Jurkat, Clone E6-1 (cell line): ENCODE data around the gene PPP1R10.

Source experiments
- DNase-seq: peaks from one replicate; pipeline ENCODE4 v3.0.0-alpha.2; 2011; ENCODE audit warnings: low read depth, low spot score
- H3K4me3 ChIP-seq: 2 replicates; pipeline ENCODE4 v1.5.1; 2011; ENCODE audit warnings: mild to moderate bottlenecking, low read length, control low read depth, moderate library complexity

Gene PPP1R10

DNA sequence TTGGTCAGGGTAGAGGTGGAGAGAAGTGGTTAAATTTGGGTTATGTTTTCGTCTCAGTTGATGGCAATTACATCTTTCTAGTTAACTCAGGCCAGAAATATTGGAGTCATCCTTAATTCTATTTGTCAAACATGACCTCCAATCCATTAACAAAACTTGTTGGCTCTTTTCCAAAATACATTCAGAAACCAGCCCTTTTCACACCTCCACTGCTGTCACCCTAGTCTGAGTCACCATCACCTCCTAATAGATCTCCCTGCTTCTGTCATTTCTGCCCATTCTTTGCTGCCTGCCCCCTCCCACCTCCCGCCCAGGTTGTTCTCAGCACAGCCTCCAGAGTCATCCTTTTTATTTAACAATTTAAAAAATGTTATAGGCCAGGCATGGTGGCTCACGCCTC, 48.8 kb downstream of the PPP1R10 start:
- no peak for DNase-seq
- H3K4me3 ChIP-seq: no peak overlapping the region

- no peak for DNase-seq
- H3K4me3 ChIP-seq: no peak overlapping the region
Measured at GRCh38 chr6:30565772-30566171, 51.3 kb downstream of the PPP1R10 start.

DNA sequence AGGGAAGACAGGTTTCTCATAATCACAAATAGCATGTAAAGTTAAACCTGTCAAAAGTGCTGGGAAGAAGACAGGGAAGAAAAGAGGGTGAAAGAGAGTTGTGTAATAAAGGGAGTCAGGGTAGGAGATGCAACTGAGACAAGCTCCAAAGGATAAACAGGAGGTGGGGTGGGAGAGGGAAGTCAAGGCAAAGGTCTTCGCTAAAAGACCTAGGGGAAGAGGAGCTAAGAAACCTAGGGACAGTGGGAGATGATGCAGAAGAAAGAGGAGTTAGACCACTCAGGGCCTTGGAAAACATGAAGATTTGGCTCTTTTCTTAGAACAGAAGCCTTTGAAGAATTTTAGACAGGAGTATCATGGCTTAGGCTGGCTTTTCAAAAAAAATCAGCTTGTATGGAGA, 52.9 kb downstream of the PPP1R10 start:
- no peak for DNase-seq
- no peak overlapping the region for H3K4me3 ChIP-seq

DNA sequence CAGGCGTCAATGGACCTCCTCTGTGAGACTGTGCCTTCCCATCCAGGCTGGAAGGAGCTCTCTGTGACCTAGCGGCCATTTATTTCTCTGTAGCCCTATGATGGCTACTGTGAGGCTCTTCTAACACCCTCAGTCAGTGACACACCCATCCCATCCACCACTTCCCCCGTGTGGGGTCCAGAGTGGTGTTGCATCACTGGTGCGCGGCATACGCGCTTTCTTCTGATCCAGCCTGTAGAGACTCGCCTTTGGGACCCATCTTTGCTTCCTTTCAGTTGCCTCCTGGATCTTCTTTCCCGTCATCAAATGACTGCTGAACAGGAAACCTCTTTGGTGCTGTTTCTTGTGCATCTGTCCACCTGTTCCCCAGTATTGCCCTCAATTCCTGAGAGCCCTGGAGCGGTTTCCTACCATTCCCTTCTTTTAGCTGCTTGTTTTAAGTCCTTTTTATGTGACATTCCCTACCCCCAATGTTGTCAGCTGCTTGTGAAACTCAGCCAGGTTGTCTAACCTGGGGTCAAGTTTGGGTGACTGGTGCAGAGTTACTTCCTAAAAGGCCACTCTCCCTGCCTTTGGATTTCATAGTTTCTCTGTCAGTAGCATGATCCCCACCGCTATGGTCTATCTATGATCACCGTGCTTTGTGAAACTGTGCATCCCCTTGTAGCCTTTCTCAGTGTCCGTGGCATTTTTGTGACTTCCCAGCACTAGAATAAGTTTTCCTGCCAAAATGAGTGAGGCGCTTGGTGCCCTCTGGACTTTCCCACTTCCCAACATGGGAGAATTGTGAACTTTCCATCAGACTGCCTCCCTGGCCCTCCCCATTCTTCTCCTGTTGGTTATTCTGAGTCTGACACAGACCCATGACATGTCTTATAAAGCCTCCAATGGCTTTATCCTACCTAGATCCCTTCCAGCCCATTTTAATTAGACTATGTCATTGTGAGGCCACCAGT, 54.3 kb downstream of the PPP1R10 start:
- DNase-seq: no peak
- no peak overlapping the region for H3K4me3 ChIP-seq

- no peak overlapping the region for H3K4me3 ChIP-seq
- DNase-seq: no peak
Measured at GRCh38 chr6:30560930-30561329, 56.1 kb downstream of the PPP1R10 start.

DNA sequence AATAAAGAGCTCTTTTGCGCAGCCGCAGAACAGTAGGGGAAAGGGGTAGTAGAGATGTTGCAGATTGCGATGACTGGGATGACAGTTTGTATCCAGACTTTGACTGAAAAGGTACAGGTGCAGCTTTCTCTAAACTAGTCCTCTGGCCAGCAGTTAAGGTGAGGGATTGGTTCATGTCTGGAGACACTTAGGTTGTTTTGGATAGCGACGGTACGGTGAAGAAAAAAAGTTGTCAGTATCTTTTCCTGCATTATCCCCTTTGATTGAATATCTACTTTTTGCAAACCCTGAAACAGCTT, 59.4 kb downstream of the PPP1R10 start:
- DNase-seq: peak; percentile 50
- peak overlapping the region; percentile 92 for H3K4me3 ChIP-seq

DNA sequence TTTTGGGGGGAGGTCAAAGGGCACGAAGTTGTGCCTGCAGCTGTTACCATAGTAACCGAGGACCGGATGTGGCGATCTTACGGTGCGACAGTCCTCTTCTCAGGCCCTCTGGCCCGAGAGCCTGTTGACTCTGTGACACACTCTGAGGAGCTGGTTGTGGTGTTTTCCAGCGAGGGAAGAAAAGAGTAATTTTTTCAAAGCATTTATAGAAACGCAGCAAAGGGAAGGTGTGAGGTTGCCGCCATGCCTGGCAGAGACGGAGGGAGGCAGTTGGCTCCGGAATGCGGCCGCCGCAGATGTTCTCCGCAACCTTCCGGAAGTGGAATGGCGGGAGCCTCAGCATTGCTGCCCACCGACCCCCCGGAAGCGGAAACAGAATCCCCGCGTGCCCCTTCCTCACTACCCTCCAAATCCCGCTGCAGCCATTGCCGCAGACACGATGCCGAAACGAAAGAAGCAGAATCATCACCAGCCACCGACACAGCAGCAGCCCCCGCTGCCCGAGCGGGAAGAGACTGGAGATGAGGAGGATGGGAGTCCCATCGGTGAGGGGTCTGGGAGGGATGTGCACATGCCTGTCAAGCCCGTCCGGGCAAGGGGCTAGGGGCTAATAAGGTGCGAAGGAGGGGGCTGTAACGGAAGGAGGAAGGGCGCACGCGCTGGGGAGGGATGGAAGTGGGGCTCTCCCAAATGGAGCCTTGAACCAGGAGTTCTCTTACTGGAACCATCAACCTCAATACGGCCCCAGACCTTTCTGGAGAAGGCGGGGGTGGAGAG, 59.9 kb downstream of the PPP1R10 start, which contains the start of gene PRR3:
Gene PRR3 (plus strand): TSS at position 390 of the 777 bp plus-strand sequence. CDS start 50 bp downstream, at position 440.
- peak within 1 kb of the TSS; percentile 92 for H3K4me3 ChIP-seq
- DNase-seq: peak; percentile 90

DNA sequence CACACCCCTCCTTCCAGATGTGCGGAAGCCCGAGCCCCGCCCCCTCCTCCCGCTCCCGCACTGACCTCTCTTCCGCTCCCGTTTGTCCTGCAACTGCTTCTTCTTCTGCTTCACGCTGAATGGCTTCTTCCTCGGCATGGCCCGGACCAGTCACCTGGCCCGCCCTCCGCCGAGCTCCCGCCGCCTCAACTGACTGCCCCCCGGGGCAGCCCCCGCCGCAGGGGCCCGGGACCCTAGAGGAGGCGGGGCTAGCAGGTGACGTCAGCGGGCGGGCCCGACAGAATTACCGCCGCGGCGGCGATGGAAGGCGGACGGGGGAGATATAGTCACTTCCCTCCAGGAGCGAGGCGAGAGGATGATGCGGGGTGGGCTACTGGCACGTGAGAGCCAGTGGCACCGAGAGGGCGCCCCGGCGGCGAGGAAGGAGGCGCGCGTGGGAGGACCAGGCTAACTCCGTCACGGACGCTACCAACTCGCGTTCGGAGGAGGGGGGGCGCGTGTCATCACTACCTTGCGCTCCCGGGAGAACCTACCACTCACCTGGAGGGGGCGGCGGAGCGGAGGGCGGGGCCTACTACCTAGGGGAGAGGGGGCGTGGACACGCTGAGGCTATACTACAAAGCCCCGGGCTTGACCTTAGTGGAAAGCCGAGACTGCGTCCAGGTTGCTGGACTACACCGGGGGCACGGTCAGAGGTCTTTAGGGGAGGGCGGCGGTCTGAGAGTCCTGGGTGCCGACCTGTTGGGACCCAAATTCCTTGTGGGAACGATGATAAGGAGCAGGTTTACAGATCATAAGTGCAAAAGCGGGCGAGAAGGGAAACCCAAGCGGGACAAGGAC, 60.8 kb downstream of the PPP1R10 start, which contains the start of gene GNL1:
Gene GNL1 (minus strand): TSS at position 424 of the 840 bp plus-strand sequence. CDS start 286 bp downstream, at position 138.
- peak; percentile 92 for DNase-seq
- peak within 1 kb of the TSS; percentile 92 for H3K4me3 ChIP-seq

DNA sequence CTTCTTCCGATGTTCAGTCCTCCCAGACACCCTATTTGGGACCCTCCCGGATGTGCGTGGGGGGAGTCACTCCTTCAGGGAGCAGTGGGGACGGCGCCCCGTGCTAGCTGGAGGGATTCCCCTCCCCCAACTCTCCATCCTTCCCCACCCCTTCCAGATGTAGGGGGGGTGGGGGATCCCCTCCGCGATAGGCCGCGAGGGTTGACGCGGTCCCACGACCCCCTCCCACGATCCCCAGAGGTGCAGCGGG, 61.3 kb downstream of the PPP1R10 start:
- peak overlapping the region; percentile 92 for H3K4me3 ChIP-seq
- no peak for DNase-seq

DNA sequence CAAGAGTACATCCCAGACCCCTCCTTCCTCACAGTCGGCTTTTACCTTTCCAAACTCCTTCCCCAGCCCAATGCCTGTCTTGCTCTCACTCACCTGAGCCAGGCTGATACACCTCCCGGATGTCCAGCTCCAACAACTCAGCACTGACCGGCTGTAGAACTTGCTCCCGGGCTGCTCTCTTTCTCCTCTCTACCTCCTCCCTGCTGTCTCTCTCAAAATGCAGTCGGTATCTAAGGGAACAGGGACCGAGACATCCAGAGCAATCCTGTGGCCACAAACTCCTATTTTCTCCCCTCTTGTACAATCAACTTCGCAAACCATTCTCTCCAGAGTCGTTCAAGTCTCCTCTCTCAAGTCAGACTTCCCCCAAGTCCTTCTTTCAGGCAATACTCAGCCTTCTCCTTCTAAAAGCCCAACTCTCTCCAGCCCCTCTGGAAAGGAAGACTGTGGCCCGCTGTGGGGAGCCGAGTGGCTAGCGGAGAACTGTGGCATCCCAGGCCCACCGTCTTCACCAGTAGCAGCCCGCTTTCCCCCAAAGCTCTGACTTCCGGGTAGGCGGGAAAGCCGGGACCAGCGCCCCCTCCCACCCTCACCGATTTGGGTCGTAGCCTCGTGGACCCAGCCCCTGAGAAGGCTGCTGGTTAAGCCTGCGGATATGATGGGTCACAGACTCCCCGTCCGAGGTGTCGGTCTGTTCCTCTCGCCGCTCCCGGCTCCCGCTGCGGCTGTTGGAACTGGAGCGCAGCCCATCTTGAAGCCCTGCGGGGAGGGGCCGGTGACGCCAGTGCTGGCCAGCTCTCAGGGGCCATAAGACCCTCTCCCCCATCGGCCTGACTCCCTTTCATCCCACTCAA, 61.9 kb downstream of the PPP1R10 start:
- peak overlapping the region; percentile 92 for H3K4me3 ChIP-seq
- no peak for DNase-seq

GRCh38 chr6:30554404-30554803, 62.6 kb downstream of the PPP1R10 start:
- DNase-seq: no peak
- no peak overlapping the region for H3K4me3 ChIP-seq
